HG03139 (cell line): ENCODE measurements around the gene MTFMT.

Experiments
- ATAC-seq: cut with Tn5 transposase; IDR thresholded peaks from one replicate; pipeline ENCODE4 v1.9.1; 2021; ENCODE audit not compliant: unreplicated experiment

Gene MTFMT

GRCh38 chr15:64989416-64990167 lies 39.8 kb downstream of the MTFMT start, which contains the start of gene SPG21:
Gene SPG21 (minus strand): TSS chr15:64989914. CDS start chr15:64983569, 6,345 bp downstream.
- ATAC-seq: peak; percentile 93

DNA sequence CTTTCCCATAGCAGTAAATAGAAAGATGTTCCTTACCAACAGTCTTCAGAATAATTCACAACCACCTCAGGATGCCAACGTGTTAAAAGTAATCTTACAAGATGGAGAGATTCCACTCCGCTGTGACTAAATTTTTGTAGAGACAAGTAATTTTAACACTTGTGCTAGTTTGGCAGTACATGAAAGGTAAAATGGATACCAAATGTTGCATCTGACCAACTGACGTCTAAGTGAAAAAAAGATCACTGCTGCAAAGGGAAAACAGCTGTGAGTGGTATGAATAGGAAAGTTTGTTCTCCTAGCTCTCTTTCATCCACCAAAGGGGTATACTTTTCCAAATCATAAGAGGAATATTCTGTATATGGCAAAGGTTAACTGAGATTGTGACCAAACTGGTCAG lies 42.3 kb downstream of the MTFMT start:
- ATAC-seq: no peak

- no peak for ATAC-seq
Measured at GRCh38 chr15:64985366-64986033, 43.9 kb downstream of the MTFMT start.

GRCh38 chr15:64982472-64982871 lies 47.0 kb downstream of the MTFMT start:
- ATAC-seq: no peak

DNA sequence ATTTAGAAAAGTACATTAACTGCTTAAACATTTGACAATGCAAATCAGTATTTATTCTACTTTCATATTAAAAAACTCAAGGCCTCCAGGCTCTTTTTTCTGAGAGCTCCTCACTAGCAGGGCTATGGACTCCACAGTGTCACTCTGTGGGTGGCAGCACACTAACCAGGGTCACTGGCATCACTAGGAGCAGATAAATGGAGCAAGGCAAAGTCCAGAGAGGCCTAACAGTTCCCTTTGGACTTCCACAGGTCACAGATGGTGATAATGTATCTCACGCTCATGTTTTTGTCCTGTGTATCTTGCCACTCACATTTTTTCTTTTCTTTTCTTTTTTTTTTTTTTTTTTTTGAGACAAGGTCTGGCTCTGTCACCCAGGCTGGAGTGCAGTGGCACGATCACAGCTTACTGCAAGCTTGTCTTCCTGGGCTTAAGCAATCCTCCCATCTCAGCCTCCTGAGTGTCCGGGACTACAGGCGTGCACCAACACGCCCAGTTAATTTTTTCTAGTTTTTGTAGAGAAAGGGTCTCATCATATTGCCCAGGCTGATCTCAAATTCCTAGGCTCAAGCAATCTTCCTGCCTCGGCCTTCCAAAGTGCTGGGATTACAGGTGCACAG lies 47.5 kb downstream of the MTFMT start:
- no peak for ATAC-seq

GRCh38 chr15:64979252-64979710 lies 50.2 kb downstream of the MTFMT start:
- no peak for ATAC-seq

DNA sequence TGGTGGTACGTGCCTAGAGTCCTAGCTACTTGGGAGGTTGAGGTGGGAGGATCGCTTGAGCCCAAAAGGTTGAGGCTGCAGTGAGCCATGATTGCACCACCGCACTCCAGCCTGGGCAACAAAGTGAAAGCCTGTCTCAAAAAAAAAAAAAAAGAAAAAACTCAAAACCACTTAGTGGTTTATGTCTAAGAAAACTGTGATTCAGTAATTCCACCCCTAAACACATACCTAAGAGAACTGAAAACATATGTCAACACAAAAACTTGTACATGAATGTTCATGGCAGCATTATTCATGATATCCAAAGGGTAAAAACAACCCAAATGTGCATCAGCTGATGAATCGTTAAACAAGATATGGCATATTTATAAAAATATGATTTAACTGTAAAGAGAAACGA lies 54.0 kb downstream of the MTFMT start:
- no peak for ATAC-seq

DNA sequence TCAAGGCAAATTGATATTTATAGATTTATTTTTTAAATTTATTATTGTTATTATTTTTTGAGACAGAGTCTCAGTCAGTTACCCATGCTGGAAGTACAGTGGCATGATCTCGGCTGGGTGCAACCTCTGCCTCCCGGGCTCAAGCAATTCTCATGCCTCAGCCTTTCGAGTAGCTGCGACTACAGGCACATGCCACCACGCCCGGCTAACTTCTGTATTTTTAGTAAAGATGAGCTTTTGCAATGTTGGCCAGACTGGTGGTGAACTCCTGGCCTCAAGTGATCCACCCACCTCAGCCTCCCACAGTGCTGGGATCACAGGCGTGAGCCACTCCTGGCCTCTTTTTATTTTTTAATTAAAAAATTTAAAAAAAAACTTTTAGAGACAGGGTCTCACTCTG lies 58.7 kb downstream of the MTFMT start:
- ATAC-seq: no peak

- ATAC-seq: no peak
Measured at GRCh38 chr15:64969401-64969800, 60.0 kb downstream of the MTFMT start.

- ATAC-seq: no peak
Measured at GRCh38 chr15:64961013-64961412, 68.4 kb downstream of the MTFMT start.

GRCh38 chr15:64960153-64960552 lies 69.3 kb downstream of the MTFMT start:
- no peak for ATAC-seq

DNA sequence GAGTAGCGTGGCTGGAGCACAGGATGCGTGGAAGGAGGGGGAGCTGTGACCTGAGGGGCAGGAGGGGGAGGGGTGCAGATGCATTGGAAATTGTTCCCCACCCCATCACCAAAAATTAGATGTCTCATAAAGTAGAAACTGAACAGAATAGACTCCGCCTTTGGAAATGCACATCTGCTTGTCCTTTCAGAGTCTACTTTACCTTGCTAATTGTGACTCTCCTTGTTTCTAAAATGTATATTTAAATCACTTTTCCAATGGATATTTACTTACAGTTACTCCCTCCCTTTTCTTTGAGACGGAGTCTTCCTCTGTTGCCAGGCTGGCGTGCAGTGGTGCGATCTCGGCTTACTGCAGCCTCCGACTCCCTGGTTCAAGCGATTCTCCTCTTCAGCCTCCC lies 70.3 kb downstream of the MTFMT start:
- no peak for ATAC-seq

GRCh38 chr15:64954395-64954794 lies 75.0 kb downstream of the MTFMT start:
- ATAC-seq: no peak

DNA sequence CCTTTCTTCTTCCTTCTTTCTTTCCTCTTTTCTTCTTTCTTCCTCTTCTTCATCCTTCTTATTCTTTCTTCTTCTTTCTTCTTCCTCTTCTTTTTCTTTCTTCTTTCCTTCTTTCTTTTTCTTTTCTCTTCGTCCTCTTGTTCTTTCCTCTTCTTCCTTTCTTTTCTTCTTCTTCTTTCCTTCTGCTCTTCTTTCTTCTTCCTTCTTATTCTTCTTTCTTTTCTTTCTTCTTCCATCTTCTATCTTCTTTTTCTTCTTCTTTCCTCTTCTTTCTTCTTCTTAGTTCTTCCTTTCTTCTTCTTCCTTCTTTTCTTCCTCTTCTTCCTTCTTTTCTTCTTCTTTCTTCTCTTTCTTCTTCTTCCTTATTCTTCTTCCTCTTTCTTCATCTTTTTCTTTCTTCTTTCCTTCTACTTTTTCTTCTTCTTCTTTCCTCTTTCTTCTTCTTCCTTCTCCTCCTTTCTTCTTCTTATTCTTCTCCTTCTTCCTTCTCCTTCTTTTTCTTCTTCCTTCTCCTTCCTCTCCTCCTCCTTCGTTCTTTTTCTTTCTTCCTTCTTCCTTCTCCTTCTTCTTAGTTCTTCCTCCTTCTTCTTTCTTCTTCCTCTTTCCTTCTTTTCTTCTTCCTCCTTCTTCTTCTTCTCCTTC lies 77.5 kb downstream of the MTFMT start:
- no peak for ATAC-seq
